NCI-H146 treated with DMSO at 0.1 percent for 48 hours (cell line): ENCODE results near the gene TXNDC16.

Experiments used
- DNase-seq: peaks from one replicate; lab custom pipeline; 2025; ENCODE audit not compliant: unreplicated experiment; lab: John Stamatoyannopoulos, UW

The TXNDC16 gene

GRCh38 chr14:52395728-52396127 is 156.6 kb downstream of the TXNDC16 start:
- no peak for DNase-seq

GRCh38 chr14:52391881-52392615 is 160.3 kb downstream of the TXNDC16 start:
- no peak for DNase-seq
